ENCODE results near the gene NDN.

DNA sequence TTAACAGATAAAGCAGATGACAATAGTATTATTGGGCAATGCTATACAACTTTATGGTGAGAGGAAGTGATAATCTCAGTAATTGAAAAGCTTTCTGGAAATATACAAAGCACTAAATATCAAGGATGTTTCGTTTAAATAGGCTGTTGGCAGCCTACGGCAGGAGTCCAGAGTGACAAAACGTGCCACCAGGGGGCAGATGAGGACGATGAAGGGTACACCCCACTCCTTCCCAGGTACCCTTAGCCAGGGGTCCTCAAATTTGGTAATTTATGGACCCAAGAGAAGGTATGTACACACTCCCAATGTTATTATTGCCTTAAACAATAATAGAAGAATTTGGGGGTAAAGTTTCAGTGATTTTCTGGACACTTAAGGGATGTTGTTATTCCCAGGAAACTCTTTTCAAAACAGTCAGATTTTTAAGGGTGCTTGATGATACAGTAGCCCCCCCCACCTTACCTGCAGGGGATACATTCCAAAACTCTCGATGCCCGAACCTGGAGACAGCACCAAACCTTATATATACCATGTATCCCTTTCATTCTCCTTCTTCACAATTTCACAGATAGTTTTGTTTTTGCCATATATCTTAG, 38.1 kb downstream of the NDN start:
- TF ChIP-seq CTCF (IDR thresholded peaks at IDR 0.05; ENCODE audit: control extremely low read depth in 1 of 3, insufficient read depth in 1 of 3, low read depth in 1 of 3, low read length in 3 of 3), result peak; percentile 46 to 66 (median 57); a peak in 3 of 4 replicates
- TF ChIP-seq SP1 (IDR thresholded peaks at IDR 0.05; ENCODE audit: low read depth, low read length), result no peak
- no peak for TF ChIP-seq POLR2A (IDR thresholded peaks at IDR 0.05; ENCODE audit: control extremely low read depth in 1 of 2, low read depth in 2 of 2, low read length in 2 of 2)
- TF ChIP-seq ZNF274 (IDR thresholded peaks at IDR 0.05; ENCODE audit: borderline replicate concordance, extremely low read depth, low read length), result no peak
- TF ChIP-seq YY1 (IDR thresholded peaks at IDR 0.05; ENCODE audit: low read depth, low read length), result no peak
- no peak for TF ChIP-seq GABPA (IDR thresholded peaks at IDR 0.05; ENCODE audit: borderline replicate concordance, insufficient read depth, low read length)
- no peak for TF ChIP-seq MAFK (IDR thresholded peaks at IDR 0.05; ENCODE audit: low read depth, low read length)
- TF ChIP-seq EZH2 (IDR thresholded peaks at IDR 0.05; ENCODE audit: low read depth, low read length, severe bottlenecking), result no peak
- TF ChIP-seq RFX5 (IDR thresholded peaks at IDR 0.05; ENCODE audit: borderline replicate concordance, low read depth, low read length), result no peak
- TF ChIP-seq EP300 (IDR thresholded peaks at IDR 0.05; ENCODE audit: borderline replicate concordance in 1 of 2, low read depth in 2 of 2, low read length in 2 of 2), result no peak
- no peak for TF ChIP-seq JUN (IDR thresholded peaks at IDR 0.05; ENCODE audit: low read depth, low read length)
- TF ChIP-seq POLR2AphosphoS5 (IDR thresholded peaks at IDR 0.05; ENCODE audit: low read depth, low read length), result no peak

Data from H1 (cell line).